HepG2 (cell line): ENCODE data around the gene BCL2A1. TPM values are rescaled to one million over a fixed set of nuclear protein-coding genes. Genes with fewer than 3 reads are reported as not detected.

Experiments
- ATAC-seq: fragments of 200-7000 bp; cut with Tn5 transposase; 3 replicates; pipeline ENCODE4 v1.9.1; 2020; ENCODE audit warnings: mild to moderate bottlenecking, moderate library complexity
- BruUV-seq: library from RNA; stranded (reverse); fragments of 400-500 nt; replicated peaks from 2 replicates; lab custom pipeline; 2021; lab: Mats Ljungman, UMichigan
- CTCF ChIA-PET: fragments of 300-600 bp; formaldehyde crosslinking; extraction: SDS; loops from one replicate; lab custom pipeline; 2021; ENCODE audit warnings: low total read pairs, inconsistent platforms, low intra/inter-chr PET ratio; lab: Yijun Ruan, JAX
- POLR2A ChIA-PET: fragments of 350-600 bp; sonication (Branson Sonifier 250); formaldehyde crosslinking; loops from one replicate; lab custom pipeline; 2020; ENCODE audit warnings: antibody characterized with exemption, inconsistent platforms; lab: Yijun Ruan, JAX
- DNase-seq: peaks from one replicate; pipeline ENCODE4 v3.0.0-alpha.2; 2015; ENCODE audit warnings: low spot score
- FAIRE-seq: peaks from 3 replicates; lab custom pipeline; 2011; peaks lifted over from hg19 to GRCh38; lab: Jason Lieb, UNC
- H2AFZ ChIP-seq: one replicate; pipeline ENCODE4 v1.6.1; 2011; ENCODE audit warnings: low read length, inconsistent platforms
- H3K27ac ChIP-seq: fragments of 300-600 bp; 3 replicates; pipeline ENCODE4 v1.8.0; 2011; ENCODE audit warnings: mixed run types, mild to moderate bottlenecking, mixed read lengths, low read length, inconsistent platforms; ENCODE audit not compliant: insufficient read depth; ENCODE audit errors: extremely low read length
- H3K27me3 ChIP-seq, 2 experiments: fragments of 200-600 bp in 1 of 2; 2 replicates in 1 of 2; 3 replicates in 1 of 2; pipeline versions ENCODE4 v1.6.0 to v1.8.0; 2011; ENCODE audit warnings: low read length in 2 of 2, mild to moderate bottlenecking in 2 of 2, moderate library complexity in 2 of 2, inconsistent platforms in 1 of 2; ENCODE audit not compliant: insufficient read depth in 2 of 2, control insufficient read depth in 1 of 2
- H3K36me3 ChIP-seq, 2 experiments: fragments of 200-600 bp in 1 of 2; replicated peaks in 1 of 2; 2 replicates in 1 of 2; 3 replicates in 1 of 2; pipeline versions ENCODE4 v1.5.1 to v1.8.0; 2011; ENCODE audit warnings: low read length in 2 of 2, inconsistent platforms in 1 of 2; ENCODE audit not compliant: insufficient read depth in 2 of 2, control insufficient read depth in 1 of 2
- H3K4me1 ChIP-seq: 2 replicates; pipeline ENCODE4 v1.5.1; 2012; ENCODE audit warnings: low read length, inconsistent platforms; ENCODE audit not compliant: insufficient read depth
- H3K4me2 ChIP-seq: 2 replicates; pipeline ENCODE4 v1.6.0; 2011; ENCODE audit warnings: low read depth, low read length, inconsistent platforms
- H3K4me3 ChIP-seq, 3 experiments: fragments of 200-600 bp in 1 of 3; sonication (generic), shearing (Covaris generic) in 1 of 3; replicated peaks in 1 of 3; 2 replicates each; pipeline ENCODE4 v1.5.1; 2011 to 2016; ENCODE audit warnings: low read length in 3 of 3, inconsistent platforms in 2 of 3, low read depth in 2 of 3, mild to moderate bottlenecking in 2 of 3, control low read depth in 1 of 3, mixed read lengths in 1 of 3; ENCODE audit not compliant: insufficient read depth in 1 of 3
- H3K79me2 ChIP-seq: one replicate; pipeline ENCODE4 v1.6.1; 2011; ENCODE audit warnings: low read length, inconsistent platforms; ENCODE audit not compliant: insufficient read depth
- H3K9ac ChIP-seq: 2 replicates; pipeline ENCODE4 v1.6.0; 2011; ENCODE audit warnings: mild to moderate bottlenecking, low read depth, low read length, inconsistent platforms; ENCODE audit not compliant: insufficient read depth
- H3K9me3 ChIP-seq: 2 replicates; pipeline ENCODE4 v1.5.1; 2012; ENCODE audit warnings: mild to moderate bottlenecking, low read length
- H4K20me1 ChIP-seq: 2 replicates; pipeline ENCODE4 v1.6.0; 2011; ENCODE audit warnings: inconsistent platforms, mild to moderate bottlenecking, low read length, moderate library complexity; ENCODE audit not compliant: insufficient read depth
- CENPX ChIP-seq: sonication (generic); formaldehyde crosslinking; IDR thresholded peaks from 2 replicates; pipeline ENCODE4 v1.9.0; 2021; ENCODE audit warnings: mild to moderate bottlenecking, missing genetic modification reagents, moderate library complexity
- FOXJ3 ChIP-seq: sonication (generic); formaldehyde crosslinking; IDR thresholded peaks from 2 replicates; pipeline ENCODE4 v1.4.0; 2020; ENCODE audit warnings: missing genetic modification reagents, mild to moderate bottlenecking, borderline replicate concordance
- KAT8 ChIP-seq: IDR thresholded peaks from 2 replicates; pipeline ENCODE4 v1.6.1; 2016; ENCODE audit warnings: missing genetic modification reagents, missing compliant biosample characterization
- MED13 ChIP-seq: sonication (generic); formaldehyde crosslinking; IDR thresholded peaks from 2 replicates; pipeline ENCODE4 v1.5.0; 2020; ENCODE audit warnings: missing genetic modification reagents
- MTF1 ChIP-seq: sonication (generic); formaldehyde crosslinking; IDR thresholded peaks from 2 replicates; pipeline ENCODE4 v1.5.0; 2020; ENCODE audit warnings: missing genetic modification reagents
- PAF1 ChIP-seq: IDR thresholded peaks from 2 replicates; pipeline ENCODE4 v1.6.1; 2016; ENCODE audit warnings: missing genetic modification reagents, missing compliant biosample characterization
- SALL1 ChIP-seq: sonication (generic); formaldehyde crosslinking; IDR thresholded peaks from 2 replicates; pipeline ENCODE4 v1.8.0; 2022; ENCODE audit warnings: mild to moderate bottlenecking, missing genetic modification reagents
- SMARCE1 ChIP-seq: fragments of 450-650 bp; IDR thresholded peaks from 2 replicates; pipeline ENCODE4 v1.6.1; 2017; ENCODE audit warnings: borderline replicate concordance
- ZBTB46 ChIP-seq: sonication (generic); formaldehyde crosslinking; IDR thresholded peaks from 2 replicates; pipeline ENCODE4 v1.4.0; 2020; ENCODE audit warnings: mild to moderate bottlenecking, missing genetic modification reagents, borderline replicate concordance
- ZFYVE20 ChIP-seq: sonication (generic); formaldehyde crosslinking; IDR thresholded peaks from 2 replicates; pipeline ENCODE4 v1.8.0; 2023; ENCODE audit warnings: low read depth, mild to moderate bottlenecking, moderate library complexity, missing genetic modification reagents, borderline replicate concordance
- ZNF33B ChIP-seq: sonication (generic); formaldehyde crosslinking; IDR thresholded peaks from 2 replicates; pipeline ENCODE4 v1.5.1; 2020; ENCODE audit warnings: mild to moderate bottlenecking, missing genetic modification reagents
- ZNF350 ChIP-seq: sonication (generic); formaldehyde crosslinking; IDR thresholded peaks from 2 replicates; pipeline ENCODE4 v1.4.0; 2020; ENCODE audit warnings: mild to moderate bottlenecking, low read depth, missing genetic modification reagents, borderline replicate concordance
- ZNF431 ChIP-seq: sonication (generic); formaldehyde crosslinking; IDR thresholded peaks from 2 replicates; pipeline ENCODE4 v1.9.0; 2022; ENCODE audit warnings: missing genetic modification reagents, low read depth, mild to moderate bottlenecking, borderline replicate concordance
- ZNF597 ChIP-seq: sonication (generic); formaldehyde crosslinking; IDR thresholded peaks from 2 replicates; pipeline ENCODE4 v1.5.0; 2020; ENCODE audit warnings: missing genetic modification reagents
- WGBS: methylation state at CpG from one replicate; pipeline ENCODE4 v1.1.6; 2017; ENCODE audit warnings: low lambda C conversion rate; 5-methylcytosine and 5-hydroxymethylcytosine counted together
- in situ Hi-C: cut with HindIII; loops from 2 replicates; pipeline ENCODE4 v1.10.0; 2017; ENCODE audit warnings: low pct_unique_long_range_greater_than_20kb; ENCODE audit not compliant: extremely low pct_ligation_motif_present
- intact Hi-C: fragments of 100-400 bp; cut with micrococcal nuclease; formaldehyde crosslinking; loops from one replicate; pipeline ENCODE4 v1.10.0; 2022; ENCODE audit not compliant: unreplicated experiment
- polyA plus RNA-seq, 8 experiments: library from polyadenylated mRNA; depleted of rRNA in 3 of 8; stranded (reverse) in 7 of 8; unstranded in 1 of 8; fragments of >200 nt; fragmentation: Illumina TruSeq in 4 of 8; extraction: Trizol in 4 of 8; gene quantifications; 2 replicates each; pipeline versions ENCODE4 v1.2.1 to v1.2.3, GENCODE V29; 2011 to 2016; ENCODE audit warnings: low read depth in 4 of 8, missing spikeins in 1 of 8, mixed read lengths in 1 of 8; ENCODE audit not compliant: insufficient read depth in 1 of 8
- total RNA-seq, 5 experiments: library from RNA; depleted of rRNA; stranded (reverse); fragments of >200 nt; fragmentation: Illumina TruSeq; extraction: Trizol; gene quantifications; 2 replicates each; pipeline ENCODE4 v1.2.3, GENCODE V29; 2016; ENCODE audit warnings: low read depth in 1 of 5

The BCL2A1 gene
- total and polyA plus RNA-seq, 2 of the 13 experiments (the other 11 are each of a cell fraction or from before 2014, with no cell fraction given) = 0.08 to 0.31 TPM

GRCh38 chr15:79962178-79962577 lies 8.8 kb downstream of the BCL2A1 start:
- in situ Hi-C loops = no loop called here
- no peak for TF ChIP-seq SALL1 (CRISPR knock-in tag)
- TF ChIP-seq FOXJ3 = no peak
- no peak for TF ChIP-seq MTF1 (CRISPR knock-in tag)
- no peak for TF ChIP-seq ZNF431 (CRISPR knock-in tag)
- no peak for TF ChIP-seq SMARCE1
- TF ChIP-seq ZFYVE20 (CRISPR knock-in tag) = no peak
- no peak for TF ChIP-seq KAT8 (CRISPR knock-in tag)
- TF ChIP-seq ZNF33B (CRISPR knock-in tag) = no peak
- TF ChIP-seq ZNF597 (CRISPR knock-in tag) = no peak
- no peak for TF ChIP-seq PAF1
- no peak for TF ChIP-seq ZNF350
- no peak for TF ChIP-seq CENPX (CRISPR knock-in tag)
- TF ChIP-seq MED13 (CRISPR knock-in tag) = no peak
- no peak for TF ChIP-seq ZBTB46 (CRISPR knock-in tag)

More at GRCh38 chr15:79962178-79962577, 8.8 kb downstream of the BCL2A1 start:
- no peaks in the 10 kb centered on the region for H3K9me3 ChIP-seq
- H3K27me3 ChIP-seq = no peaks in the 10 kb centered on the region
- intact Hi-C loops = no loop called here
- 95% methylated on average over 6 of the region's 6 CpGs for WGBS
- no peak overlapping the region for H3K9ac ChIP-seq
- no peak for ATAC-seq
- no peak for FAIRE-seq
- peaks cover 37% of the 10 kb centered on the region for H3K4me1 ChIP-seq
- no TSS peak for BruUV-seq
- no peaks in the 10 kb centered on the region for H4K20me1 ChIP-seq
- H3K36me3 ChIP-seq = no peaks in the 10 kb centered on the region
- no peak for DNase-seq
- H3K79me2 ChIP-seq = no peaks in the 10 kb centered on the region
- no peak overlapping the region for H3K4me3 ChIP-seq
- no peak overlapping the region for H2AFZ ChIP-seq
- H3K27ac ChIP-seq = no peak overlapping the region
- no peak overlapping the region for H3K4me2 ChIP-seq
- CTCF ChIA-PET = no interaction called here
- POLR2A ChIA-PET = no interaction called here
